Adrenal gland (tissue), 5 donors: ENCODE measurements around the gene ATP1B2.

Experiments used
- CTCF ChIP-seq, 6 experiments: fragments of 450-650 bp in 4 of 6; fragments of 200-600 bp in 2 of 6; sonication (generic) in 1 of 6; IDR thresholded peaks; 1 replicate in 5 of 6; 2 replicates in 1 of 6; pipeline versions ENCODE4 v1.5.1 to v1.8.0; 2016 to 2021; ENCODE audit warnings: antibody characterized with exemption in 6 of 6, mild to moderate bottlenecking in 2 of 6, moderate library complexity in 1 of 6
- POLR2A ChIP-seq, 2 donors: fragments of 450-650 bp; IDR thresholded peaks; one replicate each; pipeline ENCODE4 v1.6.1; 2017; ENCODE audit warnings: antibody characterized with exemption in 2 of 2, mild to moderate bottlenecking in 2 of 2, moderate library complexity in 1 of 2
- donor health status: DM: no; HTN: no; CAD: no.

DNA sequence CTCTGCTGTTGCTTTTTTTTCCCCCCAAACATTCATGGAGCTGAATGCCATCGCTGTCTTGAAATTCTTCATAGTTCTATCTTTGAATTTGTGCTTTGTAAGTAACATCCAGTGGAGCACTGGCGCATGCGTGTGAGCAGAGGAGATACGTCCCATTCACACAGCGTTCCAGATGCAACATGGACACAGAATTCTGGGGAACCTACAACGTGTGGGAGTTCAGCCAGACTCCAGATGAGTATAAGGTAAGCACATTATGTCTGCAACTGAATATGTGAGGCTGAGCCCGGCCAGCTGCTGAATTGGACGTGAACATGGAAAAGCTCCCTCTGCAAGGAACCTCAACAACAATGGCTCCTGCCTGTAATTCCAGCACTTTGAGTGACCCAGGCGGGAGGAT, 4.3 kb upstream of the ATP1B2 start:
- no peak for TF ChIP-seq POLR2A (IDR thresholded peaks at IDR 0.05)
- TF ChIP-seq CTCF (IDR thresholded peaks at IDR 0.05): no peak
